HG03066 (cell line): ENCODE data around the gene RBFOX2.
"Not testable (repeated sequence)": the region's sequence is repeated elsewhere in the genome, so short reads cannot be mapped to it uniquely, and the experiment has no call there.

Experiments
- ATAC-seq: cut with Tn5 transposase; IDR thresholded peaks from one replicate; pipeline ENCODE4 v1.9.1; 2021; ENCODE audit warnings: low read depth; ENCODE audit not compliant: unreplicated experiment

RBFOX2 gene

DNA sequence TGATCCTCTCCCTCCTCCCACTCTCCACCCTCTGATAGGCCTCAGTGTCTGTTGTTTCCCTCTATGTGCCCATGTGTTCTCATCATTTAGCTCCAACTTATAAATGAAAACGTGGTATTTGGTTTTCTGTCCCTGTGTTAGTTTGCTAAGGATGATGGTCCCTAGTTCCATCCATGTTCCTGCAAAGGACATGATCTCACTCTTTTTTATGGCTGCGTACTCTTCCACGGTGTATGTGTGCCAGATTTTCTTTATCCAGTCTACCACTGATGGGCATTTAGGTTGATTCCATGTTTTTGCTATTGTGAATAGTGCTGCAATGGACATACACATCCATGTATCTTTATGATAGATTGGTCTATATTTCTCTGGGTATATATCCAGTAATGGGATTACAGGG lies 15.9 kb upstream of the RBFOX2 start:
- ATAC-seq = not testable (repeated sequence)

DNA sequence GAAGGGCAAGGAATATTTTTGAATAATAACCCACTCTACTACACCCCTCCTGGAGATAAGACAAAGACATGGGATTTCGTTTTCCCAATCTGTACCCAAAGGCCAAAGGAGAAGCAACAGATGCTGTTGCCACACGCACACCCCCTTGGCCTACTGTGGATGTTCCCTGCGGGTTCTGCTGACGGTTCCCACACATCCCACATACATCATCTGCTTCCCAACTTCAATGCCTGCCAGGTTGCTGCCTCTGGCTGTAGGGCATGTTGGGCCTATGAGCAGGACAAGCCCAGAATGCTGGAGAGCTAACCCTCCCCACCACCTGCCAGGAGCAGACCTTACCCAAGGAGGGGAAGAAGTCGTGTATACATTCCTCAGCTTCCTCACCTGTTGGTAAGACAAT lies 13.6 kb upstream of the RBFOX2 start:
- ATAC-seq = no peak

GRCh38 chr22:36039125-36039524 lies 10.5 kb upstream of the RBFOX2 start:
- no peak for ATAC-seq

GRCh38 chr22:36037102-36037758 lies 8.6 kb upstream of the RBFOX2 start:
- no peak for ATAC-seq

DNA sequence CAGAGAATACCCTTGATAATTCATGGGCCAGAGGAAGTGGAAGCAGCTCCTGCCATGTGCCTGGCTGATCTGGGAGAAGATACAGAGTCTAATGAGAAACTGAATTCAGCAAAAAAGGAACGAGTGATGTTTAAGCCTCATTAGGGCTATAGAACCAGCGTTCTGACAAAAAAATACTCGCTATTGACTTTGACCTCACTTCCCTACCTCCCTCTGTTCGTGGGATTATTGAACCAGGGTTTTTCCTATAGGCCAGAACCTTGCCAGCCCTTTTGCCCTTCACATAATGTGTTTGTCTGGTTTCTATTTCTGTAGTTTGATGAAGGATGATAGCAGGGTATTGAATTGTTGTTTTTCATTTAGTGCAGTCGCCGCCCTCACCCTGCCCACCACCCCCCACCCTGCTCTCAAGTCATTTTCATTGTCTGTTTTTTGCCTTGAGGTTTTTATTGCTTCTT lies 7.6 kb upstream of the RBFOX2 start:
- no peak for ATAC-seq

- no peak for ATAC-seq
Measured at GRCh38 chr22:36032611-36033010, 4.0 kb upstream of the RBFOX2 start.

- no peak for ATAC-seq
Measured at GRCh38 chr22:36029406-36029755, 757 bp upstream of the RBFOX2 start.

GRCh38 chr22:36027935-36028645 lies 534 bp downstream of the RBFOX2 start:
- no peak for ATAC-seq

- ATAC-seq = no peak
Measured at GRCh38 chr22:36027579-36027934, 1.1 kb downstream of the RBFOX2 start.

DNA sequence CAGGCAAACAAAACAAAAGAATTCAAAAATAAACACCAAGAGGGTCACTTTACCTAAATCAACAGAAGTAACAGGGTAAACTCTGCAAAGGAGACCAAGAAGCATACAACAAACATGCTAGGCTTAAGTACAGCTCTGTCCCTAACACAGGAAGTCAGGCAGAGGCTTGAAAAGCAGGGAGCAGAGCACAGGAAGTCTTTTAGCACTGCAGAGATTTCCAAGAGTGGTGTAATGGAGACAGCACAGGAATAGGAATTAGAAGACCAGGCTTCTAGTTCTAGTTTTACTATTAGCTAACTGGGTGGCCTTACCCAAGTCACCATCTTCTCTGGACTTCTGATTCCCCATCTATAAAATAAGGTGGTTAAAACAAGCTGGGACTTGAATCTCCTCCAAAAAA lies 1.9 kb downstream of the RBFOX2 start:
- ATAC-seq = no peak

DNA sequence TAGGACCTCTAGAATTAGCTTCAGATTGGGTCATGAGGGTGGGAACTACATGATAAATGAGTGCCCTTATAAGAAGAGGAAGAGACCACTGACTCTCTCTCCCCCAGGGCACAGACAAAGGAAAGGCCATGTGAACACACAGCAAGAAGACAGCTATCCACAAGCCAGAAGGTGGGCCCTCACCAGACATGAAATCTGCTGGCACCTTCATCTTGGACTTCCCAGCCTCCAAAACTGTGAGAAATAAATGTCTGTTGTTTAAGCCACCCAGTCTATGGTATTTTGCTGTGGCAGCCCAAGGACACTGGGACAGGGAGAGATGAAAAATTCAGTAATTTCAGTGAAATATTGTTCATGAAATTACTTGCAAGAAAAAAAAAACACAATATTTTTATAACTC lies 5.9 kb downstream of the RBFOX2 start:
- ATAC-seq = no peak

GRCh38 chr22:36022162-36022561 lies 6.5 kb downstream of the RBFOX2 start:
- ATAC-seq = no peak

DNA sequence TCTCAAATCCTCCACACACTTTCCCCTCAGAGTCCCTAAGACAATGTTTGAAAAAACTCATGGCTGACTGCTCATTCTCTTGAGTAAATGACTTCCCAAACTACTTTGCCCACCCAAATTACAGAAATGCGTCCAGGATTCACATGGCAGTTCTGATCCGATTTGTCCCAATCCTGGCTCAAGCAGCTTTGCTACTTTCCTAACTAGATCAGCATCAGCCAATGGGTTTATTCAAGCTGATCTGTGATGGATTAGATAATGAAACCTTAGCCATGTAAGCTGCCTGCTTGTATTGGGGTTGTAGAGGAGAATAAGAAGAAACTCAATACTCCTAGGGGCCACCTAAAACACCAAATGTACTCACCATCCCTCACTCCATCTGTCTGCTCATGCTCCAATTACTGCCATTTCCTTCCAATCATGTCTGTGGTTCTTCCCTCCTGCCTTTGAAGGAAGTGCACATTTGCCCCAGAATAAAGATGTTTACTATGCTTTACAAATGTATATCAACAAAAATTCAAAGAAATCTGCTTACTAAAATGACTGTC lies 6.9 kb downstream of the RBFOX2 start:
- ATAC-seq = no peak

DNA sequence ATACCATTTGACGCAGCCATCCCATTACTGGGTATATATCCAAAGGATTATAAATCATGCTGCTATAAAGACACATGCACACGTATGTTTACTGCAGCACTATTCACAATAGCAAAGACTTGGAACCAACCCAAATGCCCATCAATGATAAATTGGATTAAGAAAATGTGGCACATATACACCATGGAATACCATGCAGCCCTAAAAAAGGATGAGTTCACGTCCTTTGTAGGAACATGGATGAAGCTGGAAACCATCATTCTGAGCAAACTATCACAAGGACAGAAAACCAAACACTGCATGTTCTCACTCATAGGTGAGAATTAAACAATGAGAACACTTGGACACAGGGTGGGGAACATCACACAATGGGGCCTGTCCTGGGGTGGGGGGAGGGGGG lies 7.8 kb downstream of the RBFOX2 start:
- ATAC-seq = not testable (repeated sequence)

DNA sequence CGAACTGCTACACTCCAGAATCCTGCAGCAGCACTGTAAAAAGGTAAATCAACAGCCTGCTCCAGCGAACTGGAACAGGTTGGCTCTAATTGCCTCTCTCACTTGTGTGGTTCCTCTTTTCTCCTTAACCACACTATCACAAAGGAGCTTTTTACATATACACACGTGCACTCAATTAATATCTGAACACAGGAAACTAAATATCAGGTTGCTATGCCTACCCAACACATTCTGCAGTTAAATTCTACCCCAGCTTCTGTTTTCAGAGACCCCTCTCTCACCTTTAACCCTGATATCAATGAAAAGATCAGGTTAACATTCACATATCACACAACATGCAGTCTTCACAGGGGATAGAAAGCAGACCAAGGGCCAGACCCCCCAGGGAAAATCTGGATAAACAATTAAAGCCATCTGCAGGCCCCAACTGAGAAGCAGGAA lies 11.0 kb downstream of the RBFOX2 start:
- no peak for ATAC-seq

DNA sequence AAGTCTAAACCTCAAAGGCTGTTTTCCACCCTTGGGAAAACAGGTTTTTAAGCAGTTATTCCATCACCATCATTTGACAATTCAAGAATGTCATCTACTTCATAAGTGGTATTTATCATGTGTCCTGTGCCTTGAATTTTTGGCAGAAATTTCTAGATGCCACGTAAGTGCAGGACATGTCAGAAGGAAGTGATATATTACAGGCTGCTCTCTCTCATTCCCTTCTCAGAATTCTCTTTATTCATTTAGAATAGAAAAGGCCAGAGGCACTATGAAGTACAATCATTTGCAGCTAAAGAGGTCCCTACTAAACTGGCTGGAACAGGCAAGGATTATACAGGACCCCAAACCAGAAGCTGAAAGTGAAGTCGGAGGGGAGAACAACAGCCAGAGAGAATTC lies 11.9 kb downstream of the RBFOX2 start:
- no peak for ATAC-seq

DNA sequence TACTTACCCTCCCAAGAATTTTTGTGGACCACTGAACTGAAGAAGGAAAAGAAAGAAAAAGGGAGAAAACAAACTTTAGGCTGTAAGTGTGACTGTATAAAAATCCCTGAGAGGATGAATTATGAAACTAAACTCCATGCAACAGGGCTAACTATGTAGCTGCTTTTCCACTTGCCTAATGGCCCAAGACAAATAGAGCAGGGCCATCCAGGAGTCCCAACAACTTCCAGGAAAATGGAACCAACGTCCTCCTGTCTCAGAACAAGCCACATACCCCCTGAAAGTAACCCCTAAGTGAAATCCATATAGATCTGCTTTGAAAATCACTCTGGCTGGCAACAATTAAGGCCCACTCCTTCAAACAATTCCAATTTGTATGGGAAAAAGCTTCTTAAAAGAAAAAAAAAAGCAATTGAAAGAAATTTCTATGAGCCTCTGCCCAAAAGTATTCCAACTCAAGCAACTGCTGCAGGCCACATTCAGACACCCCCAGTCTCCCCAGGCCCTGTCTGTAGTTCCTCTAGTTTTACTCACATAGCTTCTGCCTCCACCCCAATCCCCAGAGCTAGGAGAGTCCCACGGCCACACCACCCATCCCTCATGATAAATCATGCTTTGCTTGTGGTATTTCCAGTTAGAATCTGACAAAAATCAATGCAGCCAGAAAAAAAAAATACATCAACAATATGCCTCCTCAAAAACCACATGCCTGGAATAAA lies 12.7 kb downstream of the RBFOX2 start:
- ATAC-seq = no peak

GRCh38 chr22:36015155-36015810 lies 13.3 kb downstream of the RBFOX2 start:
- ATAC-seq = no peak

DNA sequence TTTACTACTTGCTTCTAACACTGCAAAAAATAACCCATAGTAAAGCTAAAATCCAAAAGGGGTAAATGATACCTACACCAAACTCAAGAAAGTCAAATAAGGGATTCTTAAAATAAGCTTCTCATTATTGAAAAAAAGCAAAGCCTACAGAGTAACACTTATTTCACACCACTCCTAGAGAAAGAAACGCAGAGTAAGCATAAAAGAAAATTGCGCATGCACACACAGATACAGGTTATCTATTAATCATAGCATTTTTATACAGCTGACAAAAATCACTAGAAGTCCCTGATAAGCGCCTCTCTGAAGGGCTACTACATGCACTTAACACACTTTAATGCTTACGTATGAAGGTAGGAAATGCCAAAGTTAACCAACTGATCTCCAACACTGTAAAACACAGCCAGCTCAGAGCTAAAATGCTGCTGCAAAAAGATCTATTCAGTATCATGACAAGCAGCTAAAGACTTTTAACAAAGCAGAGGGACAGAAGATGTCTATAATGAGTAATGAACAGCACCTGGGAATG lies 14.0 kb downstream of the RBFOX2 start:
- ATAC-seq = no peak

DNA sequence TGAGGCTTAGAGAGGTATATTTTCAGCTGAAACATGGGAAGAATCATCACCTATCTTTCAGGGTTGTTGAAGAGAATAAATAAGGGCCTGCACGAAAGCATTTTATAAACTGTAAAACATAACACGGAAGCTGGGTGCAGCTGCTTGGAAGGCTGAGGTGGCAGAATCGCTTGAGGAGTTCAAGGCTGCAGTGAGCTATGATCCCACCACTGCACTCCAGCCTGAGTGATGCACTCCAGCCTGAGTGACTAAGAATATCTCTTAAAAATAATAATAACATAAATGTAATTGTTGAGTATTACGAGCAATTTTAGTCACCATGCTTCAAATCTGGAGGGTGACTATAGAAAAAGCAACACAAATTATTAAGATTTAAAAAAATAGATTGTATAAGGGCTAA lies 16.3 kb downstream of the RBFOX2 start:
- ATAC-seq = no peak

DNA sequence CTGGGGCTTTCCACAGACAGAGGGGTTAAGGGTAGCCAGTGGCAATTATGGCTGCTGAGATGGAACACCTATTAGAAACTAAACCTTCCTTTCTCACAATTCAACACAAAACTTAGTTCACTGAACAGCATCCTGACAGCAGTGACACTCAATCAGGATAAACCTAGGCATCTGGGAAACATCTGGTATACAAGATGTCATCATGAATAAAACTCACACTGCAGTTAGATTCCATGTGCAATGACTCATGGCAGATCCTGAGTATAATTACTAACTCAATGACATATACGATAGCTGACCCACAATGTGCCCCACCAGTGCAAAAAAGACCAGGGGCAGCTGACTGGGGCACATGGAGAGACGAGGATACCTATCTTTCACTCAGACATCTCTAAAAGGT lies 17.7 kb downstream of the RBFOX2 start:
- ATAC-seq = no peak
